ENCODE measurements around the gene ZNF692.
A peak's percentile ranks its signal among the peaks of the same experiment; 100 is the strongest.
"Not testable (repeated sequence)": the region's sequence is repeated elsewhere in the genome, so short reads cannot be mapped to it uniquely, and the experiment has no call there.

ZNF692 gene

GRCh38 chr1:248848602-248849001 is 10.3 kb downstream of the ZNF692 start:
- no peak for DNase-seq

DNA sequence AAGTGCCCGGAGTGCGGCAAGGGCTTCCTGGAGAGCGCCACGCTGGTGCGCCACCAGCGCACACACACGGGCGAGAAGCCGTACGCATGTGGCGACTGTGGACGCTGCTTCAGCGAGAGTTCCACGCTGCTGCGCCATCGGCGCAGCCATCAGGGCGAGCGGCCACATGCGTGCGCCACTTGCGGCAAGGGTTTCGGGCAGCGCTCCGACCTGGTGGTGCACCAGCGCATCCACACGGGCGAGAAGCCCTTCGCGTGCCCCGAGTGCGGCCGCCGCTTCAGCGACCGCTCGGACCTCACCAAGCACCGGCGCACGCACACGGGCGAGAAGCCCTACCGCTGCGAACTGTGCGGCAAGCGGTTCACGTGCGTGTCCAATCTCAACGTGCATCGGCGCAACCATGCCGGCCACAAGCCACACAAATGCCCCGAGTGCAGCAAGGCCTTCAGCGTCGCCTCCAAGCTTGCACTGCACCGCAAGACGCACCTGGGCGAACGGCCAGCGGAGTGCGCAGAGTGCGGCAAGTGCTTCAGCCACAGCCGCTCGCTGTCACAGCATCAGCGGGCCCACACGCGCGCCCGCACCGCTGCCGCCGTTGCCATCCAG is 10.8 kb downstream of the ZNF692 start:
- no peak for DNase-seq

DNA sequence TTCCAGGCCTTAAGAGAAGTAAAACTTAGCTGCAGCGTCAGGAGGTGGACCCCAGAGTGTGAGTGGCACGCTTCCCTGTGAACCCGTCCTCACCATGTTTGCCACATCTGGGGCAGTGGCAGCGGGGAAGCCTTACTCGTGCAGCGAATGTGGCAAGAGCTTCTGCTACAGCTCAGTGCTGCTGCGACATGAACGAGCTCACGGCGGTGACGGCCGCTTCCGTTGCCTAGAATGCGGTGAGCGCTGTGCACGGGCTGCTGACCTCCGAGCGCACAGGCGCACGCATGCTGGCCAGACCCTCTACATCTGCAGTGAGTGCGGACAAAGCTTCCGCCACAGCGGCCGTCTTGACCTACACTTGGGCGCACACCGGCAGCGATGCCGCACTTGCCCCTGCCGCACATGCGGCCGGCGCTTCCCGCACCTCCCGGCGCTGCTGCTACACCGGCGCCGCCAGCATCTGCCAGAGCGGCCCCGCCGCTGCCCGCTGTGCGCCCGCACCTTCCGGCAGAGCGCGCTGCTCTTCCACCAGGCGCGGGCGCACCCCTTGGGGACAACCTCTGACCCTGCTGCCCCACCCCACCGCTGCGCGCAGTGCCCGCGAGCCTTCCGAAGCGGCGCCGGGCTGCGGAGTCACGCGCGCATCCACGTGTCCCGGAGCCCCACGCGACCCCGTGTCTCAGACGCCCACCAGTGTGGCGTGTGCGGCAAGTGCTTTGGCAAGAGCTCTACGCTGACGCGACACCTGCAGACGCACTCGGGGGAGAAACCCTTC is 11.5 kb downstream of the ZNF692 start:
- DNase-seq = no peak

GRCh38 chr1:248844526-248844925 is 14.4 kb downstream of the ZNF692 start:
- no peak for DNase-seq

- no peak for DNase-seq
These were observed 15.2 kb downstream of the ZNF692 start for GRCh38 chr1:248843687-248844086.

DNA sequence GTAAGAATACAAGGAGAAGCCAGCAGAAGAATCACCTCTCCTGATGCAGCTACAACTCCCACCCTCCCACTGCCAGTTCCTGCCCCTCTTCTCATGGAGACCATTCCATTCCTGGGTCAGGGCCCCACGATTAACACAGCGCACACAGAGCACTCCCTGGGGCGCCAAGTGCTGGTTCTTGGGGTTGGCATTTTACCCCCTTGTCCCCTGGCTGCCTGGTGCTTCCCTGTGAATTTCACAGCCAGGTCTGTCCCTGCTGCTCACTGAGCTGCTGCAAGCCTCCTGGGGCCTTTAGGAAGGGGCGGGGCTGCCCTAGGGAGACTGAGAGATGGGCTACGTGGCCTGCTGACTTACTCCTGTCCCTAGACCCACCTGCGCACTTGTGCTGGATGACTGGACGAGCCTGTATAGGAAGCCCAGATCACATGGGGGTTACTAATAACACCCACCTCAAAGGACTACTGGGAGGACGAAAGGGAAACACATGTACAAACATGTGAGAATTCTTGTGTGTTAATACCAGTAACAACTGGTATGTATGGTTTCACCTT is 16.0 kb downstream of the ZNF692 start:
- DNase-seq = peak in 3 of 4 experiments; percentile 18 to 32 (median 31)

DNA sequence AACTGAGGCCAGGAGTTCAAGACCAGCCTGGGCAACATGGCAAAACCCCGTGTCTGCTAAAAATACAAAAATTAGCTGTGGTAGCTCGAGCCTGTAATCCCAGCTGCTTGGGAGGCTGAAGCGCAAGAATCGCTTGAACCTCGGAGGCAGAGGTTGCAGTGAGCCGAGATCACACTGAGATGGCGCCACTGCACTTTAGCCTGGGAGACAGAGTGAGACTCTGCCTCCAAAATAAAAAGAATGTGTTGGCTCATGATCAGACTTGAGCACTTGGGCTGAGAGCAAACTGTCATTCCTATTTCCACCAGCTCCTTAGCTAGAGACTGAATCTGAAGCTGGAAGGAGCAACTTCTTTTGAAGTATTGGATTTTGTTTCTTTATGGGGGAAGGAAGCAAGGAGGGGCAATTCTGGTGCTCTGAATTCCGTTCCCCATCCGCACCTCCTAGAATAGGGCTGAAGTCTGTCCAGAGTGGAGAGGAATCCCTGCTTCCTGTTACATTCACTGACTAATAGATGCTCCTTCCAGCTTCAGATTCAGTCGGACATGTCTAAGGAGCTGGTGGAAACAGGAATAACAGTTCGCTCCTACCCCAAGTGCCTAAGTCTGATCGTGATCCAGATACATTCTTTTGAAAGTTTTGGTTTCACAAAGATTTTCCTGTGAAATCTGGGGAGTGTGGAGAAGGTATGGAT is 17.0 kb downstream of the ZNF692 start:
- DNase-seq = peak; percentile 43 to 59 (median 56)

DNA sequence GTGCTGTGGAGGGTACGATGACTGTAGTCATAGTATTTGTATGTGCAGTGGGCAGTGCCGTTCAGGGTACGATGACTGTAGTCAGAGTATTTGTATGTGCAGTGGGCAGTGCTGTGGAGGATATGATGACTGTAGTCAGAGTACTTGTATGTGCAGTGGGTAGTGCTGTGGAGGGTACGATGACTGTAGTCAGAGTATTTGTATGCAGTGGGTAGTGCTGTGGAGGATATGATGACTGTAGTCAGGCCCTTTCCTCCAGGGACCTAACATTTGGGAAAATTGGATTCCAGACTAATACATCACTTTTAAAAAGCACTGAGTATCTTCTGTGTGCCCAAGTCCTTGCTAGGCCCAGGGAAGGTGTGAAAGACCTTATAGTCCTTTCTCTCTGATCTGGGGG is 17.9 kb downstream of the ZNF692 start:
- DNase-seq = no peak

DNA sequence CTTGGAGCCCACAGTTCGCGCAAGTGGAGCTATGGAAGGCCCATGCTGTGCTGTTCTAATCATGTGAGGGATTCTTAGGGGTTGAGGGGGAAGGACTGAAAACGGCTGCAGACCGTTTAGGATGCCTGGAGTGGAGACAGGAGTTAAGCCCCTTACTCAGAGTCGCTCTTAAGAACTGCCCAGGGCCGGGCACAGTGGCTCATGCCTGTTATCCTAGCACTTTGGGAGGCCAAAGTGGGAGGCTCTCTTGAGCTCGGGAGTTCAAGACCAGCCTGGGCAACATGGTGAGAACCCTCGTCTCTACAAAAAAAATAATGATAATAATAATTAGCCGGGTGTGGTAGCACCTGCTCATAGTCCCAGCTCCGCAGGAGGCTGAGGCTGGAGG is 19.7 kb downstream of the ZNF692 start:
- no peak for DNase-seq

GRCh38 chr1:248838357-248839167 is 20.3 kb downstream of the ZNF692 start:
- peak; percentile 94 to 98 (median 97) for DNase-seq

DNA sequence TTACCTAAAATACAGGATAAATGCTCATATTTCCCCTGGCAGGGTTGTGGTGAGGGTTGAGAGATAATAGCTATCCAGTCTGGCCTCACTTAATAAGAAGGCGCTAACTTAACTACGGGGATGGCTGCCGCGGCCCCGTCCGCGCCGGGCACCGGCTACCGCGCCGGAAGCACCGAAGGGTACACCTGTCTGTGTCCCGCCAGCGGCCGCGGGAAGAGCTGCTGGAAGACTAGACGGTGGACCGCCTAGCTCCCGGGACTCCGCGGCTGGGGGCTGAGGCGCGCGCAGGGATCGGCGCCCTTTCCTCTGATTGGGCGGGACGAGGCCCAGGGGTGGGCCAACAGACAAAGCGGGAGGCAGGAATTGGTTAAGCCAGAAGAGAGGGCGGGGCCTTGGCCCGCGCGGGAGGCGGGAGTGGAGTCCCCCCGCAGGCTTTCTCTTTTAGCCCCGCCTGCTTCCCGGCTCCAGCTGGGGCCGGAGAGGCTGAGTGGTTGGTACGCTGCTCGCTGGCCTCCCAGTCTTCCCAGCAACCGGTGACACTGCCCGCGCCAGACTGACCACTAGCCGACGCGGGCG is 21.0 kb downstream of the ZNF692 start, which contains the start of gene ZNF672:
Gene ZNF672 (plus strand): TSS at position 444 of the 576 bp plus-strand sequence. CDS start 9,051 bp downstream, outside the sequence.
- DNase-seq = peak; percentile 99

DNA sequence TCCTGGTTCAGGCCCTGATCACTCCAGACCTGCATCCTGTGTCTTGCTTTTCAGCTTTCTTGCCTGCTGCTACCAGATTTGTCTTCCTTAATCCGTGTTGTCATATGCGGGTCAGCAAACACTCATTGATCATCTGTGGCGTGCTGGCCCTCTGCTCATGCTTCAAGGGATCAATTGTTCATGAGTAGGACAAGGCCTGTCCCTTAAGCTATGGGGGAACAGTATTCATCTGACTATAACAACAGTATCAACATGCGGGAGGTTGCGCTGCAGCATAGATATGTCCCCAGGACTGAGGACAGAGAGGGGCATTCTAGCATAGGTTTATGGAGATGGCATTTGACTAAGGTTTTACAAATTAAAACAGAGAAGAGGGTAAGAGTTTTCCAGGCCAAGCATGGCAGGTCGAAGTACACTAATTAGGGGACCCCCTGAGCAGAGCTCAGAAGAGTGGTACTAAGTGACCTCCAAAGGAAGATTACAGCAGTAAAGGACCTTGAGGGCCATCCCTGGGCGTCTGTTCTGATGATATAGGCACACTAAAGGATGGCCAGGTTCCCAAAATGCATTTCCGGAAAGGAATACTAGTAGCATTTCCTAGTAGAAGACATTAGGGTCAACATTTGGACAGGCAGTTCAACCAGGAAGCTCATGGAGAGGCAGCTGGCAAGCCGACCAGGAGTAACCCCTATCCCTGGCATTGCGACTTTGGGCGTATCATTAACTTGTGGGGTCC is 21.7 kb downstream of the ZNF692 start:
- peak in 2 of 4 experiments; percentile 30 to 33 for DNase-seq

- DNase-seq = peak; percentile 45 to 69 (median 58)
These were observed 24.4 kb downstream of the ZNF692 start for GRCh38 chr1:248834343-248834940.

- no peak for DNase-seq
These were observed 27.0 kb downstream of the ZNF692 start for GRCh38 chr1:248831842-248832241.

DNA sequence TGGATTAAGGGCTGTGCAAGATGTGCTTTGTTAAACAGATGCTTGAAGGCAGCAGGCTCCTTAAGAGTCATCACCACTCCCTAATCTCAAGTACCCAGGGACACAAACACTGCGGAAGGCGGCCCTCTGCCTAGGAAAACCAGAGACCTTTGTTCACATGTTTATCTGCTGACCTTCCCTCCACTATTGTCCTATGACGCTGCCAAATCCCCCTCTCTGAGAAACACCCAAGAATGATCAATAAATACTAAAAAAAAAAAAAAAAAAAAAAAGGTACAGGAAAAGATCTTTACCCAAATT is 28.2 kb downstream of the ZNF692 start:
- DNase-seq = not testable (repeated sequence)

- DNase-seq = peak; percentile 32 to 83 (median 59)
These were observed 30.0 kb downstream of the ZNF692 start for GRCh38 chr1:248828845-248829244.

- peak; percentile 95 to 98 (median 98) for DNase-seq
These were observed 32.8 kb downstream of the ZNF692 start, which contains the start of gene SH3BP5L for GRCh38 chr1:248825909-248826760. Gene SH3BP5L (minus strand): TSS chr1:248825915. CDS start chr1:248824935, 980 bp downstream.

DNA sequence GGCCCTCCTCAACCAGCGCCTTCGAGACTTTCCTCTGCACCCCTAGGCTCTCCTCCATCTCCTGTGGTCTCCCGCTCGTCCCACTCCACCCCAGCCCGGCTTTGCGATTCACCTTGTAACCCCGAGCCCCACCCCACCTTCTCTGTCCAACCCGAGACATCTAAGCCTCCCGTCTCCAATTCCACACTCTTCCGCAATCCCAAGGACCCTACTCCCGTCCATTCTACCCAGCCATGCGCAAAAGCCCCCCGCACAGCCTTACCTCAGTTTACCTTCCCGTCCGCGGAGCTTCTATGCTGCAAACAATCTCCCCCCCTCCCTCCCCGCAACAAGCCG is 33.3 kb downstream of the ZNF692 start:
- no peak for DNase-seq

- DNase-seq = no peak
These were observed 33.7 kb downstream of the ZNF692 start for GRCh38 chr1:248825136-248825535.

GRCh38 chr1:248824701-248825100 is 34.2 kb downstream of the ZNF692 start:
- DNase-seq = no peak

All from suppressor macrophage (primary cell).